WTC11 (cell line): ENCODE data around the gene DIAPH1. TPM values are rescaled to one million over a fixed set of nuclear protein-coding genes. Genes with fewer than 3 reads are reported as not detected.
A peak's percentile ranks its signal among the peaks of the same experiment; 100 is the strongest.

Experiments
- ATAC-seq: fragments of 200-7000 bp; cut with Tn5 transposase; 2 replicates; pipeline ENCODE4 v1.10.0; 2021; ENCODE audit warnings: mild to moderate bottlenecking, moderate library complexity
- CTCF ChIA-PET: fragments of 300-600 bp; sonication (Branson Sonifier 250); formaldehyde crosslinking; loops from one replicate; lab custom pipeline; 2021; ENCODE audit warnings: antibody characterized with exemption; lab: Charles Lee
- POLR2A ChIA-PET: fragments of 350-600 bp; sonication (Branson Sonifier 250); formaldehyde crosslinking; loops from one replicate; lab custom pipeline; 2021; ENCODE audit warnings: antibody characterized with exemption; lab: Charles Lee
- DNase-seq: peaks from one replicate; pipeline ENCODE4 v3.0.0; 2021; ENCODE audit warnings: low spot score
- H3K27ac Mint-ChIP-seq: 2 replicates; pipeline ENCODE4 v1.8.0; 2021; ENCODE audit warnings: mixed read lengths
- H3K27me3 Mint-ChIP-seq: 2 replicates; pipeline ENCODE4 v1.8.0; 2021; ENCODE audit warnings: low read depth, mild to moderate bottlenecking, moderate library complexity, mixed read lengths
- H3K36me3 Mint-ChIP-seq: 2 replicates; pipeline ENCODE4 v1.8.0; 2021; ENCODE audit warnings: mixed read lengths
- H3K4me1 Mint-ChIP-seq: 2 replicates; pipeline ENCODE4 v1.8.0; 2022; ENCODE audit warnings: mixed read lengths
- H3K4me3 Mint-ChIP-seq: 2 replicates; pipeline ENCODE4 v1.8.0; 2021; ENCODE audit warnings: mild to moderate bottlenecking, moderate library complexity, mixed read lengths
- H3K9me3 Mint-ChIP-seq: 2 replicates; pipeline ENCODE4 v1.8.0; 2021; ENCODE audit warnings: mixed read lengths
- CREB1 ChIP-seq: sonication (generic); formaldehyde crosslinking; IDR thresholded peaks from 2 replicates; pipeline ENCODE4 v1.8.0; 2023; ENCODE audit warnings: mild to moderate bottlenecking, missing genetic modification reagents
- ELF4 ChIP-seq: sonication (generic); formaldehyde crosslinking; IDR thresholded peaks from 2 replicates; pipeline ENCODE4 v1.8.1; 2022; ENCODE audit warnings: low read depth, mild to moderate bottlenecking, moderate library complexity, missing genetic modification reagents
- MAX ChIP-seq: sonication (generic); formaldehyde crosslinking; IDR thresholded peaks from 2 replicates; pipeline ENCODE4 v1.8.0; 2022; ENCODE audit warnings: mild to moderate bottlenecking, missing genetic modification reagents
- MLX ChIP-seq: sonication (generic); formaldehyde crosslinking; IDR thresholded peaks from 2 replicates; pipeline ENCODE4 v1.8.1; 2023; ENCODE audit warnings: mild to moderate bottlenecking, missing genetic modification reagents, moderate library complexity
- MXD4 ChIP-seq: fragments of 250-450 bp; sonication (Bioruptor Pico); IDR thresholded peaks from 2 replicates; pipeline ENCODE4 v1.8.0; 2021; ENCODE audit warnings: mild to moderate bottlenecking, moderate library complexity, borderline replicate concordance
- NR1H2 ChIP-seq: sonication (generic); formaldehyde crosslinking; IDR thresholded peaks from 2 replicates; pipeline ENCODE4 v1.9.0; 2021; ENCODE audit warnings: mild to moderate bottlenecking, moderate library complexity, missing genetic modification reagents
- STAT6 ChIP-seq: sonication (generic); formaldehyde crosslinking; conservative IDR thresholded peaks from 2 replicates; pipeline ENCODE4 v1.8.1; 2023; ENCODE audit warnings: mild to moderate bottlenecking, low read depth, missing genetic modification reagents, moderate library complexity
- ZNF121 ChIP-seq: sonication (generic); formaldehyde crosslinking; IDR thresholded peaks from 2 replicates; pipeline ENCODE4 v1.8.0; 2023; ENCODE audit warnings: missing genetic modification reagents
- ZNF532 ChIP-seq: fragments of 250-450 bp; sonication (Bioruptor Pico); IDR thresholded peaks from 2 replicates; pipeline ENCODE4 v1.9.0; 2021; ENCODE audit warnings: mild to moderate bottlenecking, borderline replicate concordance
- total RNA-seq: library from RNA; stranded (reverse); gene quantifications from 3 replicates; pipeline ENCODE4 v1.2.3, GENCODE V29; 2021
- TF ChIP-seq, protein P1 (sequence below): fragments of 250-450 bp; sonication (Bioruptor Pico); conservative IDR thresholded peaks from 2 replicates; pipeline ENCODE4 v1.9.0; 2021; ENCODE audit warnings: mild to moderate bottlenecking
- TF ChIP-seq, protein P2 (sequence below): sonication (generic); formaldehyde crosslinking; IDR thresholded peaks from 2 replicates; pipeline ENCODE4 v1.8.0; 2022; ENCODE audit warnings: mild to moderate bottlenecking, missing genetic modification reagents

DIAPH1 gene
- total RNA-seq, 1 experiment from 2014 or later: 109 TPM

DNA sequence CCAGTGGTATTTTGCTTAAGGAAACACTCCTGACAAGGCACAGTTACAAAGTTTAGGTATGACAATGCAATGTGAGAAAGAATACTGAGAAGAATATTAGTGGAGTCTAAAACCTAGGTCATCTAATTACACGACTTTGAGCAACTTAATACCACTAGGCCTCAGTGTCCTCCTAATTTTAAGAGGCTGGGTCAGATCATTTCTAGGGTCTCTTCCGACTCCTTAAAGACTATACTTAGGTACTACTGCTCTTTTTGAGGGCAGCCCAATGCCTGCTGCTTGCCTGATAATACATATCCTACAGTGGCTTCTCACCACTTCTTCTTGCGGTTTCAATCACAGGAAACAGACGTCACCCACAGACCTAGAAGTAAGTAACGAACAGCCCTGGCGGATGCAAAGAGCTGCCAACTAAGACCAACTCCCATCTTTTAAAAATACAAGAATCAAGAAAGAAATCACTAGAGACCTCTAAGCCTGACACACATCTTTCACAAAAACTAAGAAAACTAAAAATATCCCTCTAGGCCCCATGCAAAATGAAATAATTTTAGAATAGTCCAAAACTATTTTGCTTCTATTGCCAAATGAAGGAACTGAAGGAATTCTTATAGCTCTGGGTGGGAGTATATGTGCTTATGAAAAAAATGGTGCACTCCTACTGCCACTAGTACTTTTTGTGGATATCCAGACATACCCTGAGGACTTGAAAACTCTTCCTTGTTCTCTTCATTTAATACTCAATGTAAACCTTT, 13.1 kb downstream of the DIAPH1 start (continued):
- TF ChIP-seq STAT6 (CRISPR knock-in tag) (no peak), NR1H2 (CRISPR knock-in tag) (no peak), ZNF532 (CRISPR knock-in tag) (no peak), ELF4 (no peak)
- TF ChIP-seq, all 79 proteins: peak for 0

DNA sequence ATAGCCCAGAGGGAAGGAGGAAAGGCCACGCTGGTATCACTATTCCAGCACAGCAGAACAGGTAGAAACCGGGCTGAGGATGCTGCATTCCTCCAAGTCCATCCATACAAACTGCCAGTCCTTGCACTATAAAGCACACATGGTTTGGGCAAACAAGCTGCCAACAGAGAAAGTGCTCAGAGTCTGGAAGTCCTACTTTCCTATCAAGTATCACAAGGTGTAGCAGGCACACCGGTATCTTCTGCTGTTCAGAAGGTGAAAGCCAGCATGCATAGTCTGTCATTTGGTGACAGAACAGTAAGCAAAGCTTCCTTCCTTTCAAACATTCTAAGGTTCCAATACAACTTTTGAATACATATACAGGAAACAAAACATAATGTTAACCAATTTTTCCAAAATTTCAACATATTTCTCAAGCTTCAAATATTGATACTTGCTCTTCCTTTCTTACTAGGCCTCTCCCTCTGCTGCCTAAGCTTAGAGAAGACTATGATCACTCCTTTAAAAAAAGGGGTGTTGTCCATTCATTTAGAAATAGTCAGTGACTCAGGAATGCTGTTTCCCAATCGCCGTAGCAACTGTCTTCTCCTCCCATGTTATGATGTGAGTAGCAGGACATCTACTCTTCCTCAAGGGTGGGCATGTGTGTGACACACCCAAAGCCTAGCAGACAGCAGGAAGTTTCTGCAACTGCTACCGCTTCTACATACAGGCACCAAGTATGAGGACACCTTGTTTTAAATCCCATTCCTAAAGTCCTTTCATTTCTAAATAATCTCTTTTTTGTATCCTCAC, 14.7 kb downstream of the DIAPH1 start:
- DNase-seq: peak; percentile 21
- peak overlapping the region; percentile 29; the same call in 1 of the 2 replicates for H3K27ac Mint-ChIP-seq

GRCh38 chr5:141602606-141603005, 16.2 kb downstream of the DIAPH1 start:
- Mint-ChIP-seq H3K4me1 (peaks cover 14% of the 10 kb centered on the region), H3K27me3 (no peaks in the 10 kb centered on the region), H3K4me3 (no peak overlapping the region), H3K9me3 (no peaks in the 10 kb centered on the region), H3K27ac (no peak overlapping the region), H3K36me3 (no peaks in the 10 kb centered on the region)
- ATAC-seq (no peak), DNase-seq (no peak)
- CTCF ChIA-PET: interaction anchor here (4.0 kb wide), 1 partner anchor 10 kb away, joined by 35 read pairs; no protein-coding TSS in a partner anchor
- POLR2A ChIA-PET: no interaction called here
- TF ChIP-seq, protein P1, sequence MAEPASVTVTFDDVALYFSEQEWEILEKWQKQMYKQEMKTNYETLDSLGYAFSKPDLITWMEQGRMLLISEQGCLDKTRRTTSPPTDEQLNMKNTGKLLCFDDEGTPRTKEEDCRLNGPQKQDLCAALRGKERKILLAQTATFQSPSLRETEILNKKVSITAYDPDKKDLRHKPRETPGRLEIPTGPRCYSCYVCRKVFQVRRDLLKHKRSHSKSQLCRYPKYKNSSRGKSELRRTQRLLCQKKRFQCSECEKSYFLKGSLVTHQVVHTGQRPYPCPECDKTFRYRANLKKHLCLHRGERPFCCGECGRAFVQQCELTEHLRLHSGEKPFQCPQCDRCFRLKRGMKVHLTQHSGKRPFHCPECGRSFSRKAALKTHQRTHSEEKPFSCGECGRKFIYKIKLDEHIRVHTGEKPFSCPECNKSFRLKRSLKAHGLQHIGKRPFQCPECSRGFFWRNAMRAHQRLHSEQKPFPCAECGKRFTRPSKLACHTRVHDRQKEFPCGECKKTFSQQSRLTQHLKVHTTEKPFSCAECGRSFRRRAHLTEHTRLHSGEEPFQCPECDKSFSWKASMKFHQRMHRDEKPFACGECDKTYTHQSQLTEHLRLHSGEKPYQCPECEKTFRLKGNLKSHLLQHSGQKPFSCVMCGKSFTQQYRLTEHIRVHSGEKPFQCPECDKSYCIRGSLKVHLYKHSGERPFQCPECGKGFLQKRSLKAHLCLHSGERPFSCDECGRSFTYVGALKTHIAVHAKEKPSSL (CRISPR knock-in tag): no peak
- TF ChIP-seq MAX (no peak), CREB1 (CRISPR knock-in tag) (no peak), MXD4 (CRISPR knock-in tag) (no peak)
- TF ChIP-seq, protein P2, sequence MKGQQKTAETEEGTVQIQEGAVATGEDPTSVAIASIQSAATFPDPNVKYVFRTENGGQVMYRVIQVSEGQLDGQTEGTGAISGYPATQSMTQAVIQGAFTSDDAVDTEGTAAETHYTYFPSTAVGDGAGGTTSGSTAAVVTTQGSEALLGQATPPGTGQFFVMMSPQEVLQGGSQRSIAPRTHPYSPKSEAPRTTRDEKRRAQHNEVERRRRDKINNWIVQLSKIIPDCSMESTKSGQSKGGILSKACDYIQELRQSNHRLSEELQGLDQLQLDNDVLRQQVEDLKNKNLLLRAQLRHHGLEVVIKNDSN (CRISPR knock-in tag): no peak

More for the DNA sequence above, 14.7 kb downstream of the DIAPH1 start:
- ATAC-seq: peak; percentile 65
- H3K27me3 Mint-ChIP-seq: no peaks in the 10 kb centered on the region
- ChIA-PET POLR2A (interaction anchor here (1.6 kb wide), 1 partner anchor 15 kb away, joined by 3 read pairs; the partner anchor contains the start of gene DIAPH1), CTCF (interaction anchor here (1.0 to 4.0 kb wide), 4 partner anchors 10 to 129 kb away, joined by 3 to 35 read pairs (median 5); partner anchors contain the start of genes DIAPH1 and PCDHGC3)
- H3K9me3 Mint-ChIP-seq: no peaks in the 10 kb centered on the region
- no peaks in the 10 kb centered on the region for H3K36me3 Mint-ChIP-seq
- peaks cover 14% of the 10 kb centered on the region for H3K4me1 Mint-ChIP-seq
- TF ChIP-seq MLX (no peak), ZNF121 (CRISPR knock-in tag) (no peak)
- H3K4me3 Mint-ChIP-seq: no peak overlapping the region
